ENCODE measurements around the gene DSCAML1. TPM values are rescaled to one million over a fixed set of nuclear protein-coding genes. Genes with fewer than 3 reads are reported as not detected.

The DSCAML1 gene
- total RNA-seq, 1 donor from 2014 or later = 0.02 TPM

DNA sequence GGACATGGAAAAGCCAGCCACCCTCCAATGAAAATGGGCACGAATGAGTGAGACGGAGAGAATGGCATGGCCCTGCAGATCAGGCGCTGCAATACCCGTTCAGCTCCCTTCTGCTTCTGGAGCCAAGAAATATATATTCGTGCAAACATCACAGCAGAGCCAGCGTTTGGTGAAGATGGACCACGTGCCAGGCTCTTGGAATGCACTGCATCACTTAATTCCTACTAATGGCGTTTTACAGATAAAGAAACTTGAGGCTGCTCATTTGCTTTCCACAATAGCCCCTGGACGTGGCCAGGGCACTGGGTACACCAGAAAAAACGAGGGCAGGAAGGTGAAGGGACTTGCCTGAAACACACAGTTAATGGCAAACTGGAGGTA is 29.2 kb upstream of the DSCAML1 start:
- no peaks in the 10 kb centered on the region for H3K36me3 Mint-ChIP-seq (ENCODE audit: low read depth)
- no peaks in the 10 kb centered on the region for H3K9me3 Mint-ChIP-seq
- H3K4me3 Mint-ChIP-seq = no peak overlapping the region
- intact Hi-C loops (cut with micrococcal nuclease) = no loop called here
- peaks cover 69% of the 10 kb centered on the region for H3K4me1 Mint-ChIP-seq
- DNase-seq = no peak
- H3K27me3 Mint-ChIP-seq = no peaks in the 10 kb centered on the region
- H3K27ac Mint-ChIP-seq = no peak overlapping the region

DNA sequence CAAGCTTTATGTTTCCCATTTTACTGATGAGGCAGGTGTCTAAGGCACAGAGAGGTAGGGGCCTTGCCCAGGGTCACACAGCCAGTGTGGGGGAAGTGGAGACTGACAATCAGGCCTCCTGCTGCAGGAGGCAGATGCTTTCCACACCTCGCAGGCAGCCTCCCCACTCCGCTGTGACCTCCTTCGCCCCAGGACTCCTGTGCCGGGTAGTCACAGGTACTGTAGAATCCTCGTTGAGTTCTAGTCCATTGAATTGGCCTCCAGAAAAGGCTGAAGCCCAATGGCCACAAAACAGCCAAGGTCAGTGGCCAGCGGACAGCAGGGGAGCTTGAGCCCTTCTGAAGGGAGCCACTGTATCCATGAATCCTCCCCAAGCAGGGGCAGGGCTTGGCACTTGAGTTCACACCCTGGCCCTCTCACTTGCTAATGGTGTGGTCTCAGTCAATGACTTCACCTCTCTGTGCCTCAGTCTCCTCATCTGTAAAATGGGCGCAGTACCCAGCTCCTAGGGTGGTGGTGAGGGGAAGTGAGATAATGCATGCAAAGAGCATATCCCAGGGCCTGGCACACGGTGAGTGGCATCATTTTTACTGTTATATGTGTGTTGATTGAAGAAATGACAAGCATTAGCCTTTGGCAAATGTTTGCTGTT is 28.6 kb upstream of the DSCAML1 start:
- H3K27ac Mint-ChIP-seq = peak overlapping the region; percentile 18
- H3K36me3 Mint-ChIP-seq (ENCODE audit: low read depth) = no peaks in the 10 kb centered on the region
- intact Hi-C loops (cut with micrococcal nuclease) = no loop called here
- no peaks in the 10 kb centered on the region for H3K9me3 Mint-ChIP-seq
- peaks cover 63% of the 10 kb centered on the region for H3K4me1 Mint-ChIP-seq
- H3K4me3 Mint-ChIP-seq = no peak overlapping the region
- no peaks in the 10 kb centered on the region for H3K27me3 Mint-ChIP-seq
- DNase-seq = no peak

DNA sequence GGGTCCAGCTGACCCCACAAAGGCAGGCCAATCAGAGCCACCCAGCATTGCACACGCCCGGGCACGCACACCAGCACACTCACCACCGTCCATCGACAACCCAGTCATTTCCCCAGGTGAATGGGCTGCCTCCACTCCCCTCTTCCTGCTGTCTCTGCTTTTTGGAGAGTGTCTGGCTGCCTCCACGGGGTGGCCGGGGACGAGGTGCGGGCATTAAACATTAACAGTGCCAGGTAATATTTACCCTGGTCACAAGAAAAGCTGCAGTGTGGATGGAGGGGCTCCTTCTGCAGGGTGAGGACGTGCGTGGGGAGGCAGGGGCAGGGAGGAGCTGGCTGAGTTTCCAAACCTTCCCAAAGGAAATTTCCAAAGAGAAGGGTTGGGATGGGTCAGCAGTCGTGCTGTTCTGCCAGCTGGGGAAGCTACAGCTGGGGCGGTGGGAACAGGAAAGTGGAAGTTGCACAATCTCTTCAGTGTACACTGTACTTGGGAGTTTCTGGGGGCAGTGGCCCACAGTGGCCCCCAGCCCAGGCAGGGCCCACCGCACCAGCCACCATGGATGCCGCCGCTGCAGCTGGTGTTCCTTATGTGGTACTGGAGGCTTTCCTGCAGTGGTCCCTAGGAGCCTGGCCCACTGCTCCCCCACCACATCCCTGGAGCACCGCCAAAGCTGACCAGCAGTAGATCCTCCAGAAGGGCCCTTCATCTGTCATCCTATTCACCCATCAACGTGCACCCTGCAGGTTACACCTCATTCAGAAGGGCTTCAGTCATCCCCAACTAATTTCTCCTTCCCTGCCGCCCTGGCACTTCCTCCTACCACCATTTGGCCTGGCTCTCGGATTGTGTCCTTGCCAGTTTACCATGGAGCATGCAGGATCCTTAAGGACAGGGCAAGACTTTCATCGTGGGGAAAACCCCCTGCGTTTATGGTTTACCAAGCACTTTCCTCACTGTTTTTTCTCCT is 27.8 kb upstream of the DSCAML1 start, which contains the start of gene FXYD2:
Gene FXYD2, minus strand, starts transcription at position 174 of the 967 bp plus-strand sequence. Its CDS starts 66 bp downstream, at position 108.
- intact Hi-C loops (cut with micrococcal nuclease) = no loop called here
- H3K27me3 Mint-ChIP-seq = no peaks in the 10 kb centered on the region
- no peak for DNase-seq

DNA sequence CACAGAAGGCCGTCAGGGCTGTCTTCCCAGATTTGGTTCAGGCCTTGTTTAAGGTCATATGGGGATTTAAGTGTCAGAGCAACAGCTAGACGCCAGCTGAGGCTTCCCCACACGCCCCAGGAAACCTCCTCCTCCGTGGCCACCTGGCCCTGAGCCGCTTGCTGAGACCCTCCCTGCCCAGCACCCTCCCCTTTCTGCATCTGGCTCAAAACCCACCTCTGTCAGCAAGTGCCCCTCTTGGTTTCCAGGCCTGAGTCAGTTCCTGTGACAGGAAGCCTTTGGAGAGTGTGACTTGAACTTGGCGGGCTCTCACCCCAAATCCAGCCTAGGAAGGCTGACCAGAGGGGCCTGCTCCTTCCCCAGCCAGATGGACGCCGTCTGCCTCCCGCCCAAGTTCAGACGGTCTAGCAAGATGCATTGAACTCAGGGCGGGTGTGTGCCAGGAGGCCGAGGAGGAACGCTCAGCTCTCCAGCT is 27.0 kb upstream of the DSCAML1 start:
- Mint-ChIP-seq H3K36me3 (ENCODE audit: low read depth) (no peaks in the 10 kb centered on the region), H3K9me3 (no peaks in the 10 kb centered on the region), H3K4me1 (peaks cover 56% of the 10 kb centered on the region), H3K27me3 (no peaks in the 10 kb centered on the region), H3K27ac (peak overlapping the region; percentile 38), H3K4me3 (no peak overlapping the region)
- no peak for DNase-seq
- intact Hi-C loops (cut with micrococcal nuclease) = loop anchor here (1.0 kb wide), 1 partner anchor 9 kb away; no protein-coding TSS in a partner anchor

More for the DNA sequence above, 27.8 kb upstream of the DSCAML1 start, which contains the start of gene FXYD2:
- Mint-ChIP-seq H3K4me3 (no peak within 1 kb of the TSS), H3K9me3 (no peaks in the 10 kb centered on the region), H3K27ac (peak within 1 kb of the TSS; percentile 38), H3K36me3 (ENCODE audit: low read depth) (no peaks in the 10 kb centered on the region), H3K4me1 (peaks cover 58% of the 10 kb centered on the region)

DNA sequence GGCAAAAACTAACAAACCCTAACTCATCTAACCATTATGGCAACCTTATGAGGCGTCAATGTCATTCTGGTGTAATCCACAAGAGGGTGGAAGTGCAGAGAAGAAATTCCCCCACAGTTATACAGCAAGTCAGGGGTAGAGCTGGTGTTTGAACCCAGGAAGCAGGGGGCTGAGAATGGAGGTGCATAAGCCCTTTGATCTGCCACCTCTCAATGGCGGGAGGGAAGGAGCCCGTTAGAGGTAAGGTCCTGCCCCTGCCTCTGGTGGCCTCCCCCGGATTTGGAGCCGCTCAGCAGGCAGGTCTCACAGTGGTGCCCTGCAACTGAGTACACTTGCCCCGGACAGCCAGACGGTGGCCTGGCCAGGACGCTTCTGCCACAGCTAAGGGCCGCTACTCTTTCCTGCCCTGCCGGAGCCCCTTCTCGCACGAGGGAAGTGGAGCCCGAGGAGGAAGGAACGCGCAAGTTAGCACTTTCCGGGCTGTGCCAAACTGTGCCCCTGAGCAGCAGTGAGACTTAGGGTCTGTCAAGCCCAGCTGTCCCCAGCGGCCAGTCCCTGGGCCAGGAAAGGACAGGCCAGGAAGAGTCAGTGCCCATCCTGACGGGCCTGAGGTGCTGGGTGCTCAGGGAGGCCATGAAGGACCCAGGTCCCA is 26.4 kb upstream of the DSCAML1 start:
- intact Hi-C loops (cut with micrococcal nuclease) = loop anchor here (1.0 kb wide), 1 partner anchor 8 kb away; no protein-coding TSS in a partner anchor
- peaks cover under 1% of the 10 kb centered on the region for H3K27me3 Mint-ChIP-seq
- no peaks in the 10 kb centered on the region for H3K9me3 Mint-ChIP-seq
- peak overlapping the region; percentile 38 for H3K27ac Mint-ChIP-seq
- peaks cover 56% of the 10 kb centered on the region for H3K4me1 Mint-ChIP-seq
- DNase-seq = peak; percentile 79
- peaks cover 2% of the 10 kb centered on the region for H3K36me3 Mint-ChIP-seq (ENCODE audit: low read depth)
- no peak overlapping the region for H3K4me3 Mint-ChIP-seq

DNA sequence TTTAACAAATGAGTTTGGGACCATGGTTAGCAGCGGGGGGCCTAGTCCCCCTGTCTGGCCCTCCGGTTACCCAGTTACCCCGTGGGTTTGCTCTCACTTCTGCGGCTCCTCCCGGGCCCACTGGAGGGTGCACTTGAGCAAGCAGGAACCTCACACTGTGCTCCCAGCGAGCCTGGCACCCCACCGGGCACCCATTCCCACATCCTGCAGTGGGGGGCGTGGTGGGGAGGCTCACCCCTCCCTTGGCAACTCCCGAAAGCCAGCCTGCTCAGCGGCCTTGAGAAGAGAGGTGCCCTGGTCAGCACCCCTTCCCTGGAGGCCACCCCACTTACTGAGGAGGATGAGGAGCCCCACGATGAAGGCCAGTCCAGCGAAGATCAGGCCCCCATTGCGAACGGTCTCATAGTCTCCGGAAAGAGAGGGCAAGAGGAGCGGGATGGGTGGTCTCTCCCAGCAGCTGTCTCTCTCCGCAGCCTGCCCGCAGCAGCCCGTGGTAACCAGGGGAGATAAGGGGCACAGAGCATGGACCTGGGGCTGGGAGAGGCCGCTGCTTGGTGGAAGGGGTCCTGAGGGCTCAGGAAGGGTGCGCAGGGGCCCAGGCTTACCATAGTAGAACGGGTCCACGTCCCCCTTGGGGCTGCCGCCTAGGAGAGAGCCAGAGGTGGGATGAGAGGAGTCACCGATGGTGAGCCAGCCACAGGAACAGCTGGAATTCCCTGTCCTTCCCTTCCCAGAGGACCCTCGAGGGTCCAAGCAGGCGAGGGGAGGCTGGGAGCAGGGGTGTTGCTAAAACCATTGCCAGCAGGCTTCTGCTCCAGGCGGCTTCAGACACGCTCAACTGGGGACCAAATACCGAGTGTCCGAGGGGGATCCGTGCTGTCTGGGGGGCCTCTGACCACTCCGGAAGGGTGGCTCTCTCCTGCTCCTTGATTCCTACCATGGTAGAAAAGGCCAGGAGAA is 25.3 kb upstream of the DSCAML1 start:
- Mint-ChIP-seq H3K4me3 (peak overlapping the region; percentile 41), H3K27ac (peak overlapping the region; percentile 67), H3K27me3 (peaks cover 2% of the 10 kb centered on the region), H3K9me3 (no peaks in the 10 kb centered on the region), H3K36me3 (ENCODE audit: low read depth) (peaks cover 4% of the 10 kb centered on the region), H3K4me1 (peaks cover 58% of the 10 kb centered on the region)
- intact Hi-C loops (cut with micrococcal nuclease) = loop anchor here (1.0 kb wide), 1 partner anchor 7 kb away; no protein-coding TSS in a partner anchor
- peak; percentile 86 for DNase-seq

DNA sequence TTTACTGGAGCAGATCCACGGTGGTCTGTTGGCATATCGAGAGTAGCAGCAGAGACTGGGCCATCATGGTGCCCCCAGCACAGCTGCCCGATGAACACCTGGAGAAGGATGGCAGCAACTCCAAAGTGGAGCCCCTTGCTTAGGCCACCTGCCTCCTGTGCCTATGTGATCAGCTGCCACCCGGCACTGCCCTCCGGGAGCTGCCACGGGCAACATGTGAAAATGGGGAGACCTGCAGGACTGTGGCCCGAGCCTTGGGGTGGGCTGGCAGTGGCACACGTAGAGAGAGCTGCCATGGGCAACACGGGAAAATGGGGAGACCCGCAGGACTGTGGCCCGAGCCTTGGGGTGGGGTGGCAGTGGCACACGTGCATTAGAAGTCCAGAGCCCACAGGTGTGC is 24.4 kb upstream of the DSCAML1 start:
- Mint-ChIP-seq H3K27me3 (peaks cover 2% of the 10 kb centered on the region), H3K4me3 (no peak overlapping the region), H3K4me1 (peaks cover 58% of the 10 kb centered on the region), H3K36me3 (ENCODE audit: low read depth) (peaks cover 4% of the 10 kb centered on the region), H3K27ac (no peak overlapping the region), H3K9me3 (no peaks in the 10 kb centered on the region)
- no peak for DNase-seq
- intact Hi-C loops (cut with micrococcal nuclease) = no loop called here

DNA sequence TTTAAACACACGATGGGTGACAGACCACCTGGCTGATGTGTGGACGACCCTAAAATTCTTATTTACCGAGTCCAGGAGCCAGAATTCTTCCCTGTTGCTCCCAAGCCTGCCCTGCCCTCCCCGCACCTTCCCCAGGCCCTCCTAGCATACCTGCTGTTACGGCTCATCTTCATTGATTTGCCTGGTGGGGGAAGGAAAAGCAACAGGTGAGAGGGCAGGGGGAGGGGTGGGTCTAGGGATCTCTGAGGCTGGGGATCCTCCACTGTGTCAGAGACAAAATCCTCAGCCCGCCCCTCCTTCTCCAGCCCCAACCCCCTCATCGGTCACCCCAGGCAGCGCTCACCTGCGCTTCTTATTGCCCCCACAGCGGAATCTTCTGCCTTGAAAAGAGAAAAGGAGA is 23.5 kb upstream of the DSCAML1 start:
- Mint-ChIP-seq H3K9me3 (no peaks in the 10 kb centered on the region), H3K36me3 (ENCODE audit: low read depth) (peaks cover 4% of the 10 kb centered on the region), H3K4me3 (no peak overlapping the region), H3K27ac (no peak overlapping the region), H3K4me1 (peaks cover 64% of the 10 kb centered on the region), H3K27me3 (peaks cover 2% of the 10 kb centered on the region)
- intact Hi-C loops (cut with micrococcal nuclease) = no loop called here
- DNase-seq = no peak

DNA sequence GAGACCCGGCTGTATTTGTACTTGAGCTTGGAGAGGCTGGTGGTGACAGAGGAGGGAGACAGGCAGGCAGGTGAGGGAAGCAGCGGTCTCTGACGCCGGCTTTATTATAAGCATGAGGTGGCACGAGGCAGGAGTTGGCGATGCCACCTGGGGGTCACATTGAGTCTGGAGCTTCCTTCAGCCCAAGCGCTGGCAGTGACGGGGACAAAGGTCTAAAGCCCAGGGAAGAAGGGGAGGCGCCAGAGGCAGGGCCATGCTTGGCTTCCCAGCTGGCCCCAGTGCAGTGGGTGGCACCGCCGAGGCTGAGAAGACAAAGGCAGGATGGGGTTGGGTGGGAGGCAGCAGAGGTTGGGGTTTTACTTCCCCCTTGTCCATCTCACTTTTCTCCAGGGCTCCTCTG is 23.1 kb upstream of the DSCAML1 start:
- no peak overlapping the region for H3K4me3 Mint-ChIP-seq
- peak overlapping the region; percentile 10 for H3K27ac Mint-ChIP-seq
- DNase-seq = no peak
- H3K36me3 Mint-ChIP-seq (ENCODE audit: low read depth) = peaks cover 4% of the 10 kb centered on the region
- no peaks in the 10 kb centered on the region for H3K9me3 Mint-ChIP-seq
- H3K4me1 Mint-ChIP-seq = peaks cover 64% of the 10 kb centered on the region
- intact Hi-C loops (cut with micrococcal nuclease) = no loop called here
- peaks cover 2% of the 10 kb centered on the region for H3K27me3 Mint-ChIP-seq

DNA sequence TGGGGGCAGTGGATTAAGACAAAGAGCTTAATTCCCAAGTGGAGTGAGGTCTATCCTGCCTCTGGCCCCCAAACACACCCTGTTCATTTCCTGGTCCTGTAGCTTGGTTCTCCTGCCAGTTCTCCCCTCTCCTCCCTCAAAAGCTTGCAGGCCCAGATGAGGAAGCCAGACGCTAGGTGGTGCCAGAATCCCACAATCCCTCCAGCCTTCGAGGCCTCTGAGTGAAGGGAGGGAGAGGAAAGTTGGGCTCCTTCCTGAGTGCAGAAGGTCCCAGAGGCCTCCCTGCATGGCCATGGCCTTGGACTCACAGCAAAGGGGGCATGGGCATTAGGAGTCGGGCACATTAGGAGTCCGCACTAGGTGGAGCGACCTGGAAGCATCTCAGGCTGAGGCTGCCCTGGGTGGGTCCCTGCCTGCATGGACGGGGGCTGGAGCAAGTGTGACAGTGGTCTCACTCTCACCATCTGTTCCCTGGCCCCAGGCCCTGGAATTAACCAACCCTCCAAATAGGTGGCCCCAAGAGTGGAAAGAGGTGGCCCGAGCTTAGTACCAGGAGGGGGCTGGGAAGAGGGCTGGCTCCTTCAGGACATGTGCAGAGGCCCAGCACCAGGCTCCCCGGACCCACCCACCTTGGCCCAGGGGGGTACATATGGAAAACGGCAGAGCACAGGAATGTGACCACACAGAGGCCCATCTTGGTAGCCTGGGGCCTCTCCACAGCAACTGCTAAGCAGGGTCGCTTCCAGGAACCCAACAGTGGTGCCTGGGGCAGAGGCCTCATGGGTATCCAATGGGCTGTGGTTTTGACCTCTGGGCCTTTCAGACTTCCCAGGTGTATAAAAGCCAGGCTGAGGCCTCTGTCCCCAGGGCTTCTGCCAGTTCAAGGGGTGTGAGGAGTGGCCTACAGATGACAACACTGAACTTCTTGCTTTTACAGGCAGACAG is 22.4 kb upstream of the DSCAML1 start:
- H3K36me3 Mint-ChIP-seq (ENCODE audit: low read depth) = peaks cover 4% of the 10 kb centered on the region
- DNase-seq = peak; percentile 70
- H3K27ac Mint-ChIP-seq = peak overlapping the region; percentile 99
- H3K27me3 Mint-ChIP-seq = peaks cover 2% of the 10 kb centered on the region
- H3K9me3 Mint-ChIP-seq = no peaks in the 10 kb centered on the region
- peaks cover 66% of the 10 kb centered on the region for H3K4me1 Mint-ChIP-seq
- intact Hi-C loops (cut with micrococcal nuclease) = loop anchor here (2.0 to 10.0 kb wide), 6 partner anchors 168 to 1045 kb away; partner anchors contain the start of genes BUD13, CD3D, CD3G and IL10RA
- H3K4me3 Mint-ChIP-seq = no peak overlapping the region

DNA sequence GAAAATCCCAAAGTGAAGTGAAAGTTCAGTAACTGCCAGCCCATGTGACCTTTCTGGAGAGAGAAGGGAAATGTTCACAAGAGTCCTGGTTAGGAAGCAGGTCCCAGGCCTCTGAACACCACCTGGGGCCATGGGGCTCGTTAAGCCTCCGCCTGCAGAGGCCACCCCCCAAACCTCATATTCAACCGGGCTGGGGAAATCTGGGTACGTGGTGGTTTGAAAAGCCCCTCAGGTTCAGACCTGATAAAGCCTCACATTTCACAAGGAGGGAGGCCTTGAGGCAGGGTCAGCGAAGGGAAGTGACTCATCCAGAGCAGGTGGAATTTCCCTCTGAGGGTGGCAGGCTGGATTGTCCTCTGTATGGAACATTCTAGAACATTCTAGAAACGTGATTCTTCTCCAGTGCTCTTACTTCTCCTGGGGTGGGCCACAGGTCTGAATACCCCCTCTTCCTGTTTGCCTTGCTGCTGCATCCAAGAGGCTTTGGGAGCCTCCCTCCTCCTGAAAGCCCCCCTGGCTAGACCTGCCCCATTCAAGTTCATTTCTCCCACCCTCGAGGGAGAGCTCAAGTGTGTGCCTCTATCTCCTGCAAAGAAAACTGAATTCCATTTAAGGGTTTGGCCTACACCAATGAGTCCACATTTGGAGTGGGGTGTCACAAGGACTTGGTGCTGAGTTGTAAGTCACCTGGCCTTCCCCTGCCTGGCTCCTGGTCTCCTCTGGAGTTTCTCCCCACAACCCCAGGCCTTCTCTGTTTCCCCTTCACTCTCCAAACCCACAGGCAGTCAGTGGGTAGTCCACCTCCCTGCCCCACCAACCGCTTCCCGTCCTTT is 21.2 kb upstream of the DSCAML1 start:
- intact Hi-C loops (cut with micrococcal nuclease) = loop anchor here (1.0 to 10.0 kb wide), 7 partner anchors 169 to 1043 kb away; partner anchors contain the start of genes BUD13, CD3D, CD3G and IL10RA
- Mint-ChIP-seq H3K36me3 (ENCODE audit: low read depth) (peaks cover 4% of the 10 kb centered on the region), H3K9me3 (no peaks in the 10 kb centered on the region), H3K4me3 (peak overlapping the region; percentile 79), H3K4me1 (peaks cover 64% of the 10 kb centered on the region), H3K27ac (peak overlapping the region; percentile 99), H3K27me3 (peaks cover 2% of the 10 kb centered on the region)
- peak; percentile 87 for DNase-seq

All from activated CD4-positive, alpha-beta T cell treated with anti-CD3 and anti-CD28 coated beads, Interleukin-2, amount 10 ng/mL, durations not matched to agents 24 days and 14 days (primary cell).